Endothelial cell of umbilical vein (primary cell): Measurements from ENCODE around the gene PARD3B. TPM values are rescaled to one million over a fixed set of nuclear protein-coding genes. Genes with fewer than 3 reads are reported as not detected.

Source experiments
- BruUV-seq: library from RNA; stranded (reverse); fragments of 400-500 nt; replicated peaks from 2 replicates; lab custom pipeline; 2021; lab: Mats Ljungman, UMichigan
- CTCF ChIA-PET: fragments of 300-600, 350-600 bp; sonication (Branson Sonifier 250); formaldehyde crosslinking; loops from one replicate; lab custom pipeline; 2021; ENCODE audit warnings: antibody characterized with exemption, inconsistent platforms; lab: Charles Lee
- POLR2A ChIA-PET: fragments of 300-600, 350-600 bp; sonication (Branson Sonifier 250); formaldehyde crosslinking; loops from one replicate; lab custom pipeline; 2021; ENCODE audit warnings: antibody characterized with exemption, inconsistent platforms; lab: Charles Lee
- DNase-seq: peaks from one replicate; pipeline ENCODE4 v3.0.0-alpha.2; 2011; ENCODE audit warnings: low read depth, low spot score
- FAIRE-seq: peaks from 2 replicates; lab custom pipeline; 2011; peaks lifted over from hg19 to GRCh38; lab: Jason Lieb, UNC
- H2AFZ ChIP-seq: 2 replicates; pipeline ENCODE4 v1.6.0; 2012; ENCODE audit warnings: low read depth, low read length, control low read depth, inconsistent platforms
- H3K27ac ChIP-seq: 2 replicates; pipeline ENCODE4 v1.5.1; 2011; ENCODE audit warnings: low read depth, mild to moderate bottlenecking, control low read depth, low read length, moderate library complexity; ENCODE audit not compliant: insufficient read depth
- H3K27me3 ChIP-seq, 2 experiments: 2 replicates each; pipeline versions ENCODE4 v1.6.0 to v1.6.1; 2011; ENCODE audit warnings: low read length in 2 of 2, mixed read lengths in 1 of 2; ENCODE audit not compliant: control insufficient read depth in 2 of 2, insufficient read depth in 2 of 2
- H3K36me3 ChIP-seq, 2 experiments: 2 replicates in 1 of 2; 3 replicates in 1 of 2; pipeline ENCODE4 v1.5.1; 2011; ENCODE audit warnings: low read length in 2 of 2, mild to moderate bottlenecking in 1 of 2, moderate library complexity in 1 of 2; ENCODE audit not compliant: control insufficient read depth in 2 of 2, insufficient read depth in 2 of 2; ENCODE audit errors: extremely low read depth in 1 of 2
- H3K4me1 ChIP-seq: 3 replicates; pipeline ENCODE4 v1.5.1; 2011; ENCODE audit warnings: mild to moderate bottlenecking, low read length; ENCODE audit not compliant: control insufficient read depth, insufficient read depth; ENCODE audit errors: extremely low read depth
- H3K4me2 ChIP-seq: 2 replicates; pipeline ENCODE4 v1.6.1; 2011; ENCODE audit warnings: low read length, control low read depth, mixed read lengths; ENCODE audit not compliant: insufficient read depth
- H3K4me3 ChIP-seq, 3 experiments: fragments of 200-600 bp in 1 of 3; sonication (generic), shearing (Covaris generic) in 1 of 3; replicated peaks in 1 of 3; 2 replicates each; pipeline ENCODE4 v1.5.1; 2011 to 2016; ENCODE audit warnings: control low read depth in 3 of 3, low read length in 3 of 3, mild to moderate bottlenecking in 2 of 3, inconsistent platforms in 1 of 3, low read depth in 1 of 3, moderate library complexity in 1 of 3; ENCODE audit not compliant: insufficient read depth in 1 of 3
- H3K79me2 ChIP-seq: 2 replicates; pipeline ENCODE4 v1.6.0; 2012; ENCODE audit warnings: low read length, inconsistent platforms; ENCODE audit not compliant: control insufficient read depth, insufficient read depth
- H3K9ac ChIP-seq: replicated peaks from 2 replicates; pipeline ENCODE3; 2011; ENCODE audit warnings: low read length, control low read depth; ENCODE audit not compliant: insufficient read depth; ENCODE audit errors: extremely low read depth
- H3K9me1 ChIP-seq: replicated peaks from 3 replicates; pipeline ENCODE4 v1.6.0; 2011; ENCODE audit warnings: mild to moderate bottlenecking, low read length; ENCODE audit not compliant: control insufficient read depth, insufficient read depth; ENCODE audit errors: extremely low read depth
- H3K9me3 ChIP-seq: replicated peaks from 2 replicates; pipeline ENCODE4 v1.5.1; 2012; ENCODE audit warnings: low read length, inconsistent platforms; ENCODE audit not compliant: control insufficient read depth, insufficient read depth
- H4K20me1 ChIP-seq: replicated peaks from 2 replicates; pipeline ENCODE3; 2011; ENCODE audit warnings: mild to moderate bottlenecking, low read length; ENCODE audit not compliant: control insufficient read depth, insufficient read depth; ENCODE audit errors: extremely low read depth
- EZH2 ChIP-seq: IDR thresholded peaks from 2 replicates; pipeline ENCODE4 v1.6.1; 2012; ENCODE audit warnings: borderline replicate concordance, low read depth, mild to moderate bottlenecking, moderate library complexity, low read length, inconsistent platforms; ENCODE audit not compliant: severe bottlenecking
- FOS ChIP-seq: IDR thresholded peaks from 2 replicates; pipeline ENCODE4 v1.6.1; 2011; ENCODE audit warnings: mild to moderate bottlenecking, low read length, moderate library complexity, borderline replicate concordance; ENCODE audit not compliant: insufficient read depth
- GATA2 ChIP-seq: IDR thresholded peaks from 2 replicates; pipeline ENCODE4 v1.7.0; 2011; ENCODE audit warnings: low read depth, mild to moderate bottlenecking, moderate library complexity, mixed read lengths, low read length; ENCODE audit not compliant: insufficient read length, insufficient read depth
- JUN ChIP-seq: IDR thresholded peaks from 2 replicates; pipeline ENCODE4 v1.6.1; 2011; ENCODE audit warnings: borderline replicate concordance, low read depth; ENCODE audit not compliant: insufficient read length, insufficient read depth
- MAX ChIP-seq: IDR thresholded peaks from 2 replicates; pipeline ENCODE4 v1.6.1; 2011; ENCODE audit not compliant: insufficient read depth, insufficient read length
- MYC ChIP-seq: IDR thresholded peaks from one replicate; pipeline ENCODE4 v1.6.1; 2011; ENCODE audit warnings: mild to moderate bottlenecking, low read depth, low read length
- POLR2A ChIP-seq: IDR thresholded peaks from 2 replicates; pipeline ENCODE4 v1.6.1; 2012; ENCODE audit warnings: low read depth, mild to moderate bottlenecking, control low read depth, low read length
- POLR2AphosphoS5 ChIP-seq: IDR thresholded peaks from 2 replicates; pipeline ENCODE4 v1.6.1; 2012; ENCODE audit warnings: low read depth, mild to moderate bottlenecking, control low read depth, low read length, moderate library complexity; ENCODE audit not compliant: insufficient read depth
- dilution Hi-C: fragments of 300-500 bp; cut with MboI; formaldehyde crosslinking; loops from one replicate; pipeline ENCODE4 v1.15.0; 2019; ENCODE audit warnings: low sequenced_read_pairs; ENCODE audit not compliant: extremely low pct_ligation_motif_present
- intact Hi-C: fragments of 100-400 bp; cut with micrococcal nuclease; formaldehyde crosslinking; loops from one replicate; pipeline ENCODE4 v1.10.0; 2022
- polyA plus RNA-seq, 4 experiments: library from polyadenylated mRNA; depleted of rRNA in 3 of 4; stranded (reverse) in 3 of 4; unstranded in 1 of 4; fragments of >200 nt; gene quantifications; 2 replicates each; pipeline versions ENCODE4 v1.2.1 to v1.2.3, GENCODE V29; 2011 to 2012; ENCODE audit warnings: missing spikeins in 1 of 4
- total RNA-seq: library from RNA; stranded (reverse); gene quantifications from 2 replicates; pipeline ENCODE4 v1.2.3, GENCODE V29; 2021
- TF ChIP-seq, protein P1 (sequence below), 2 donors: IDR thresholded peaks; 1 replicate in 1 of 2; 2 replicates in 1 of 2; pipeline ENCODE4 v1.5.1; 2011; ENCODE audit warnings: low read length in 2 of 2, mild to moderate bottlenecking in 2 of 2, moderate library complexity in 2 of 2, control low read depth in 1 of 2, inconsistent platforms in 1 of 2, low read depth in 1 of 2; ENCODE audit not compliant: insufficient read depth in 1 of 2; ENCODE audit errors: extremely low read depth in 1 of 2

PARD3B gene
- total and polyA plus RNA-seq, 2 donors (not counting 3 experiments of a cell fraction or from before 2014, with no cell fraction given): 2.2 to 30.9 TPM

DNA sequence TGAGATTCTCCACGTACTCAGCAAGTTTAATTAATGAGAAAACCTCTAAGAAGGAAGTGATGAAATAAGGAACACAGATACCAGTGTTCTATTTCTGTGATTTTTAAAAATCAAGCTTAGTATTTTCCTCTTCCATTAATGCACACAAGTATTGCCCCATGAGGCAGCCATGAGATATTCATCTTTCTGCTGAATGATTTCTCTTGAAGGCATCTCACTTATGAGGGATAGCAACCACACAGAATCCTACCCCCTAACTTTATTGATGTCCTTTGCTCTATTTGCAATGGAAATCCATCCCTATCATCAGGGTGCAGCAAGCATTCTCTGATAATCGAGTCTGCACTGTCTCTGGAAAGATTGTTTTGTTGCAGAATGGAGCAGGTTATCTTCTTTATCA is 893.0 kb downstream of the PARD3B start:
- no peak for TF ChIP-seq GATA2
- no peak for TF ChIP-seq MYC
- no peak for TF ChIP-seq POLR2AphosphoS5
- TF ChIP-seq EZH2: no peak
- TF ChIP-seq MAX: no peak
- TF ChIP-seq, protein P1, sequence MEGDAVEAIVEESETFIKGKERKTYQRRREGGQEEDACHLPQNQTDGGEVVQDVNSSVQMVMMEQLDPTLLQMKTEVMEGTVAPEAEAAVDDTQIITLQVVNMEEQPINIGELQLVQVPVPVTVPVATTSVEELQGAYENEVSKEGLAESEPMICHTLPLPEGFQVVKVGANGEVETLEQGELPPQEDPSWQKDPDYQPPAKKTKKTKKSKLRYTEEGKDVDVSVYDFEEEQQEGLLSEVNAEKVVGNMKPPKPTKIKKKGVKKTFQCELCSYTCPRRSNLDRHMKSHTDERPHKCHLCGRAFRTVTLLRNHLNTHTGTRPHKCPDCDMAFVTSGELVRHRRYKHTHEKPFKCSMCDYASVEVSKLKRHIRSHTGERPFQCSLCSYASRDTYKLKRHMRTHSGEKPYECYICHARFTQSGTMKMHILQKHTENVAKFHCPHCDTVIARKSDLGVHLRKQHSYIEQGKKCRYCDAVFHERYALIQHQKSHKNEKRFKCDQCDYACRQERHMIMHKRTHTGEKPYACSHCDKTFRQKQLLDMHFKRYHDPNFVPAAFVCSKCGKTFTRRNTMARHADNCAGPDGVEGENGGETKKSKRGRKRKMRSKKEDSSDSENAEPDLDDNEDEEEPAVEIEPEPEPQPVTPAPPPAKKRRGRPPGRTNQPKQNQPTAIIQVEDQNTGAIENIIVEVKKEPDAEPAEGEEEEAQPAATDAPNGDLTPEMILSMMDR (IDR thresholded peaks at IDR 0.05; ENCODE audit: extremely low read depth in 1 of 2, insufficient read depth in 1 of 2, low read depth in 1 of 2, low read length in 2 of 2): no peak
- no peak for TF ChIP-seq POLR2A
- no peak for TF ChIP-seq JUN
- no peak for TF ChIP-seq FOS
- no peak for DNase-seq
- H3K4me2 ChIP-seq: no peak overlapping the region
- no peaks in the 10 kb centered on the region for H3K9me1 ChIP-seq
- H2AFZ ChIP-seq: no peak overlapping the region
- CTCF ChIA-PET: interaction anchor here (0.9 kb wide), 1 partner anchor 9 kb away, joined by 3 read pairs; no protein-coding TSS in a partner anchor
- H3K27me3 ChIP-seq: no peaks in the 10 kb centered on the region
- dilution Hi-C loops (no loop called here), intact Hi-C loops (no loop called here)
- POLR2A ChIA-PET: no interaction called here
- H3K4me3 ChIP-seq: no peak overlapping the region
- no peaks in the 10 kb centered on the region for H4K20me1 ChIP-seq
- no peaks in the 10 kb centered on the region for H3K79me2 ChIP-seq
- no peak overlapping the region for H3K9ac ChIP-seq
- no TSS peak for BruUV-seq
- no peaks in the 10 kb centered on the region for H3K9me3 ChIP-seq
- no peak for FAIRE-seq
- H3K27ac ChIP-seq: no peak overlapping the region
- peaks cover 9% of the 10 kb centered on the region for H3K4me1 ChIP-seq
- H3K36me3 ChIP-seq: no peaks in the 10 kb centered on the region
